ENCODE results near the gene ZNF579.

Gene ZNF579

GRCh38 chr19:55611983-55612645, 31.5 kb upstream of the ZNF579 start:
- no peak for DNase-seq (ENCODE audit: low read depth)

- DNase-seq (ENCODE audit: low read depth), result no peak
Observed at GRCh38 chr19:55611300-55611982, 30.8 kb upstream of the ZNF579 start.

GRCh38 chr19:55609326-55609725, 28.7 kb upstream of the ZNF579 start:
- no peak for DNase-seq (ENCODE audit: low read depth)

GRCh38 chr19:55606817-55607216, 26.2 kb upstream of the ZNF579 start:
- no peak for DNase-seq (ENCODE audit: low read depth)

GRCh38 chr19:55606471-55606787, 25.8 kb upstream of the ZNF579 start:
- no peak for DNase-seq (ENCODE audit: low read depth)

- DNase-seq (ENCODE audit: low read depth), result peak; percentile 49
Observed at GRCh38 chr19:55605637-55606470, 25.2 kb upstream of the ZNF579 start, which contains the start of gene ZNF865. TSS of gene ZNF865 (plus strand) at chr19:55605647. CDS start at chr19:55613619, 7,972 bp downstream.

GRCh38 chr19:55605207-55605636, 24.6 kb upstream of the ZNF579 start:
- peak; percentile 98 for DNase-seq (ENCODE audit: low read depth)

- no peak for DNase-seq (ENCODE audit: low read depth)
Observed at GRCh38 chr19:55603581-55604292, 23.1 kb upstream of the ZNF579 start.

- DNase-seq (ENCODE audit: low read depth), result no peak
Observed at GRCh38 chr19:55603115-55603514, 22.5 kb upstream of the ZNF579 start.

- no peak for DNase-seq (ENCODE audit: low read depth)
Observed at GRCh38 chr19:55602104-55603001, 21.7 kb upstream of the ZNF579 start.

GRCh38 chr19:55601084-55601483, 20.4 kb upstream of the ZNF579 start:
- no peak for DNase-seq (ENCODE audit: low read depth)

GRCh38 chr19:55600662-55601028, 20.0 kb upstream of the ZNF579 start:
- DNase-seq (ENCODE audit: low read depth), result no peak

GRCh38 chr19:55599842-55600661, 19.4 kb upstream of the ZNF579 start, which contains the start of gene ZNF524:
TSS of gene ZNF524 (plus strand) at chr19:55600288. CDS start at chr19:55602113, 1,825 bp downstream.
- peak; percentile 80 for DNase-seq (ENCODE audit: low read depth)

GRCh38 chr19:55599468-55599841, 18.8 kb upstream of the ZNF579 start, which contains the start of gene FIZ1:
TSS of gene FIZ1 (minus strand) at chr19:55599517. CDS start at chr19:55597865, 1,652 bp downstream.
- DNase-seq (ENCODE audit: low read depth), result peak; percentile 92

- DNase-seq (ENCODE audit: low read depth), result peak; percentile 84
Observed at GRCh38 chr19:55598719-55599467, 18.2 kb upstream of the ZNF579 start.

- no peak for DNase-seq (ENCODE audit: low read depth)
Observed at GRCh38 chr19:55598034-55598433, 17.4 kb upstream of the ZNF579 start.

- DNase-seq (ENCODE audit: low read depth), result no peak
Observed at GRCh38 chr19:55597501-55597921, 16.9 kb upstream of the ZNF579 start.

GRCh38 chr19:55596304-55596703, 15.7 kb upstream of the ZNF579 start:
- DNase-seq (ENCODE audit: low read depth), result no peak

- no peak for DNase-seq (ENCODE audit: low read depth)
Observed at GRCh38 chr19:55594996-55595545, 14.4 kb upstream of the ZNF579 start.

Measured in stimulated activated CD8-positive, alpha-beta memory T cell treated with anti-CD3 and anti-CD28 coated beads, Interleukin-4, amount 100 ng/mL, for 24 hours (primary cell).